BE2C (cell line): Measurements from ENCODE around the gene DENND4A.
"Not testable (repeated sequence)": the region's sequence is repeated elsewhere in the genome, so short reads cannot be mapped to it uniquely, and the experiment has no call there.

Experiments
- DNase-seq: peaks from one replicate; pipeline ENCODE4 v3.0.0-alpha.2; 2020
- H3K27me3 ChIP-seq: fragments of 250-450 bp; sonication (Bioruptor Pico); 2 replicates; pipeline ENCODE4 v1.5.1; 2020; ENCODE audit warnings: mild to moderate bottlenecking
- H3K36me3 ChIP-seq: fragments of 250-450 bp; sonication (Bioruptor Pico); 2 replicates; pipeline ENCODE4 v1.5.1; 2020; ENCODE audit warnings: mild to moderate bottlenecking
- H3K4me1 ChIP-seq: fragments of 250-450 bp; sonication (Bioruptor Pico); 2 replicates; pipeline ENCODE4 v1.5.1; 2020
- H3K4me3 ChIP-seq: 2 replicates; pipeline ENCODE4 v1.5.1; 2011; ENCODE audit warnings: low read depth, low read length
- H3K9me3 ChIP-seq: fragments of 250-450 bp; sonication (Bioruptor Pico); 2 replicates; pipeline ENCODE4 v1.5.1; 2020
- CTCF ChIP-seq: IDR thresholded peaks from 2 replicates; pipeline ENCODE4 v1.5.1; 2012; ENCODE audit warnings: mild to moderate bottlenecking, low read depth, low read length

DENND4A gene

GRCh38 chr15:65821070-65821469 is 29.0 kb upstream of the DENND4A start:
- H3K27me3 ChIP-seq = no peaks in the 10 kb centered on the region
- H3K9me3 ChIP-seq = no peaks in the 10 kb centered on the region
- no peak for TF ChIP-seq CTCF
- DNase-seq = no peak
- no peaks in the 10 kb centered on the region; the same call in 1 of the 2 replicates for H3K4me1 ChIP-seq
- no peak overlapping the region for H3K4me3 ChIP-seq
- no peaks in the 10 kb centered on the region for H3K36me3 ChIP-seq

- no peak for TF ChIP-seq CTCF
- no peak for DNase-seq
Measured at GRCh38 chr15:65819563-65819960, 27.5 kb upstream of the DENND4A start.

GRCh38 chr15:65818927-65819562 is 27.0 kb upstream of the DENND4A start:
- Histone ChIP-seq H3K4me1 (no peaks in the 10 kb centered on the region; the same call in 1 of the 2 replicates), H3K9me3 (no peaks in the 10 kb centered on the region), H3K4me3 (no peak overlapping the region), H3K27me3 (no peaks in the 10 kb centered on the region), H3K36me3 (no peaks in the 10 kb centered on the region)
- no peak for TF ChIP-seq CTCF
- DNase-seq = no peak

More at GRCh38 chr15:65819563-65819960, 27.5 kb upstream of the DENND4A start:
- Histone ChIP-seq H3K4me1 (no peaks in the 10 kb centered on the region; the same call in 1 of the 2 replicates), H3K27me3 (no peaks in the 10 kb centered on the region), H3K9me3 (no peaks in the 10 kb centered on the region), H3K4me3 (no peak overlapping the region), H3K36me3 (no peaks in the 10 kb centered on the region)

- no peaks in the 10 kb centered on the region for H3K9me3 ChIP-seq
- H3K36me3 ChIP-seq = no peaks in the 10 kb centered on the region
- no peak overlapping the region for H3K4me3 ChIP-seq
- no peak for TF ChIP-seq CTCF
- no peaks in the 10 kb centered on the region for H3K27me3 ChIP-seq
- H3K4me1 ChIP-seq = no peaks in the 10 kb centered on the region; the same call in 1 of the 2 replicates
- no peak for DNase-seq
Measured at GRCh38 chr15:65816441-65816840, 24.3 kb upstream of the DENND4A start.

- H3K27me3 ChIP-seq, H3K4me3 ChIP-seq, H3K36me3 ChIP-seq, H3K9me3 ChIP-seq, H3K4me1 ChIP-seq, DNase-seq: not testable (repeated sequence)
Measured at GRCh38 chr15:65816008-65816407, 23.9 kb upstream of the DENND4A start.

- H3K9me3 ChIP-seq, H3K36me3 ChIP-seq, H3K4me1 ChIP-seq, H3K4me3 ChIP-seq, H3K27me3 ChIP-seq, DNase-seq: not testable (repeated sequence)
Measured at GRCh38 chr15:65814271-65814670, 22.2 kb upstream of the DENND4A start.

- Histone ChIP-seq H3K4me1 (no peaks in the 10 kb centered on the region), H3K4me3 (no peak overlapping the region), H3K36me3 (no peaks in the 10 kb centered on the region), H3K27me3 (no peaks in the 10 kb centered on the region), H3K9me3 (no peaks in the 10 kb centered on the region)
- TF ChIP-seq CTCF = no peak
- no peak for DNase-seq
Measured at GRCh38 chr15:65812916-65813315, 20.8 kb upstream of the DENND4A start.
